ENCODE results near the gene NAB1. TPM values are rescaled to one million over a fixed set of nuclear protein-coding genes. Genes with fewer than 3 reads are reported as not detected.
A peak's percentile ranks its signal among the peaks of the same experiment; 100 is the strongest.

NAB1 gene
- total RNA-seq, 6 experiments from 2014 or later = 22.0 to 29.9 (median 23.8) TPM

- no peaks in the 10 kb centered on the region for H3K9me3 ChIP-seq
- peaks cover 0 to 2% (median 0%) of the 10 kb centered on the region in 4 donors for H3K36me3 ChIP-seq
- ATAC-seq (no peak), DNase-seq (no peak)
- 78% methylated on average over 3 of the region's 3 CpGs for WGBS (ENCODE audit: insufficient coverage, low coverage, low lambda C conversion rate, missing lambda C conversion rate)
- TF ChIP-seq, protein P1, sequence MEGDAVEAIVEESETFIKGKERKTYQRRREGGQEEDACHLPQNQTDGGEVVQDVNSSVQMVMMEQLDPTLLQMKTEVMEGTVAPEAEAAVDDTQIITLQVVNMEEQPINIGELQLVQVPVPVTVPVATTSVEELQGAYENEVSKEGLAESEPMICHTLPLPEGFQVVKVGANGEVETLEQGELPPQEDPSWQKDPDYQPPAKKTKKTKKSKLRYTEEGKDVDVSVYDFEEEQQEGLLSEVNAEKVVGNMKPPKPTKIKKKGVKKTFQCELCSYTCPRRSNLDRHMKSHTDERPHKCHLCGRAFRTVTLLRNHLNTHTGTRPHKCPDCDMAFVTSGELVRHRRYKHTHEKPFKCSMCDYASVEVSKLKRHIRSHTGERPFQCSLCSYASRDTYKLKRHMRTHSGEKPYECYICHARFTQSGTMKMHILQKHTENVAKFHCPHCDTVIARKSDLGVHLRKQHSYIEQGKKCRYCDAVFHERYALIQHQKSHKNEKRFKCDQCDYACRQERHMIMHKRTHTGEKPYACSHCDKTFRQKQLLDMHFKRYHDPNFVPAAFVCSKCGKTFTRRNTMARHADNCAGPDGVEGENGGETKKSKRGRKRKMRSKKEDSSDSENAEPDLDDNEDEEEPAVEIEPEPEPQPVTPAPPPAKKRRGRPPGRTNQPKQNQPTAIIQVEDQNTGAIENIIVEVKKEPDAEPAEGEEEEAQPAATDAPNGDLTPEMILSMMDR (IDR thresholded peaks at IDR 0.05) = no peak
- no peak for TF ChIP-seq POLR2A (IDR thresholded peaks at IDR 0.05)
- intact Hi-C loops (cut with DNase I) = no loop called here
- no peak overlapping the region for H3K27ac ChIP-seq
- H3K27me3 ChIP-seq = no peaks in the 10 kb centered on the region
- H3K4me1 ChIP-seq = no peaks in the 10 kb centered on the region
- no peak overlapping the region for H3K4me3 ChIP-seq
Measured at GRCh38 chr2:190696792-190697398, 48.0 kb downstream of the NAB1 start.

- intact Hi-C loops (cut with DNase I) = no loop called here
- no peaks in the 10 kb centered on the region for H3K9me3 ChIP-seq
- 79% methylated on average over 4 of the region's 4 CpGs for WGBS (ENCODE audit: insufficient coverage, low coverage, low lambda C conversion rate, missing lambda C conversion rate)
- TF ChIP-seq, protein P1 (IDR thresholded peaks at IDR 0.05) = no peak
- TF ChIP-seq POLR2A (IDR thresholded peaks at IDR 0.05) = no peak
- no peaks in the 10 kb centered on the region for H3K4me1 ChIP-seq
- H3K27ac ChIP-seq = no peak overlapping the region
- no peaks in the 10 kb centered on the region for H3K27me3 ChIP-seq
- ATAC-seq (no peak), DNase-seq (no peak)
- peaks cover 0 to 1% (median 0%) of the 10 kb centered on the region in 4 donors for H3K36me3 ChIP-seq
- H3K4me3 ChIP-seq = no peak overlapping the region
Measured at GRCh38 chr2:190697421-190697820, 48.5 kb downstream of the NAB1 start.

DNA sequence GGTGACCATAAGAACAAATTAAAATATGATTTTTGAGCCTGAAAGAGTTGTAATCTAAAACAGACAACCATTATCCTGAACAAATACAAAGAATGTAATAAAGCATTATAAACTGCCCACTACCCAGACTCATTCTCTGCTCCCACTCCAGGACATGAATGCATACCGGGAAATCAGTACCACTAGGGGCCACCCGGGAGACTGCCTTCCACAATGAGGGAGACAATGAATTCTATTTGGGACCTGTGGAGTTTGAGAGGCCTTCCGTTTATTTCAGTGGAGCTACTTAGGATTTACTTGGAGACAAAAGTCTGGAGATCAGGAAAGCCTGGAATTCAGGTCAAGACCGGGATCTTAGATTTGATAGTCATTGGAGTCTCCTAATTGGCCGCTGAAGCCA lies 50.0 kb downstream of the NAB1 start:
- no peak for TF ChIP-seq POLR2A (IDR thresholded peaks at IDR 0.05)
- TF ChIP-seq, protein P1 (IDR thresholded peaks at IDR 0.05) = peak in 2 of 4 donors; percentile 12 to 15
- no peak for DNase-seq
- no peaks in the 10 kb centered on the region for H3K36me3 ChIP-seq
- WGBS (ENCODE audit: insufficient coverage, low coverage, low lambda C conversion rate, missing lambda C conversion rate) = 43% methylated on average over 5 of the region's 5 CpGs
- no peak overlapping the region for H3K27ac ChIP-seq
- H3K4me1 ChIP-seq = no peaks in the 10 kb centered on the region
- peak in 1 of 4 donors; percentile 20 for ATAC-seq
- intact Hi-C loops (cut with DNase I) = no loop called here
- H3K9me3 ChIP-seq = no peaks in the 10 kb centered on the region
- no peak overlapping the region for H3K4me3 ChIP-seq
- H3K27me3 ChIP-seq = no peaks in the 10 kb centered on the region

DNA sequence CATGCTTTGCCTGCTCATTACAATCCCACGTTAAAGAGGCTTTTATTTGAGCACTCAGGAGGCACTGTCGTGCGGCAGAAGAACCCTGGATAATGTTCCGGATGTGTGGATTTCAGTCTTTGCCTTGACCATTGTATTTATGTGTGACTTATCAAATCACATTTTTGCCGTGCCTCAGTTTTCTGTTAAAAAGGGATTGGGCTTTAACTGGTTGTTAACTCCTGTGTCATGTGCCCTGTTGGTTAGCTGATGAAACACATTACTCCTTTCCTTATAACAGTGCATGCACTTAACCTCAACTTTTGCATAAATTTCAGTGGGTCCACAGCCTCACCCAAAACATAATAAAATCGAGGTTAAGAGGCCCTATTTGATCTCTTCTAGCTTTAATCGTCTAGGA lies 52.7 kb downstream of the NAB1 start:
- Histone ChIP-seq H3K9me3 (no peaks in the 10 kb centered on the region), H3K4me1 (no peaks in the 10 kb centered on the region), H3K27ac (no peak overlapping the region), H3K4me3 (no peak overlapping the region), H3K27me3 (no peaks in the 10 kb centered on the region), H3K36me3 (no peaks in the 10 kb centered on the region)
- ATAC-seq = no peak
- intact Hi-C loops (cut with DNase I) = no loop called here
- DNase-seq = no peak
- no peak for TF ChIP-seq POLR2A (IDR thresholded peaks at IDR 0.05)
- TF ChIP-seq, protein P1 (IDR thresholded peaks at IDR 0.05) = no peak
- WGBS (ENCODE audit: insufficient coverage, low coverage, low lambda C conversion rate, missing lambda C conversion rate) = 70% methylated on average over 7 of the region's 7 CpGs

Measured in right lobe of liver (tissue), 6 donors.